ENCODE data around the gene GRK3.
"Not testable (repeated sequence)": the region's sequence is repeated elsewhere in the genome, so short reads cannot be mapped to it uniquely, and the experiment has no call there.

Gene GRK3

GRCh38 chr22:25697181-25697664 is 132.7 kb downstream of the GRK3 start:
- Histone ChIP-seq H3K4me3 (ENCODE audit: low read depth, low read length) (no peak overlapping the region), H3K36me3 (ENCODE audit: control insufficient read depth, insufficient read depth, low read length) (no peaks in the 10 kb centered on the region), H3K9ac (ENCODE audit: low read depth, low read length) (no peak overlapping the region), H3K4me1 (ENCODE audit: control insufficient read depth, insufficient read depth, low read length) (no peaks in the 10 kb centered on the region), H3K9me3 (ENCODE audit: control insufficient read depth, insufficient read depth, low read length) (no peaks in the 10 kb centered on the region), H3K27me3 (ENCODE audit: control insufficient read depth, insufficient read depth, low read length) (no peaks in the 10 kb centered on the region)

- Histone ChIP-seq H3K4me1 (ENCODE audit: control insufficient read depth, insufficient read depth, low read length) (no peaks in the 10 kb centered on the region), H3K4me3 (ENCODE audit: low read depth, low read length) (no peak overlapping the region), H3K36me3 (ENCODE audit: control insufficient read depth, insufficient read depth, low read length) (no peaks in the 10 kb centered on the region)
Observed at GRCh38 chr22:25697978-25698377, 133.5 kb downstream of the GRK3 start.

GRCh38 chr22:25698461-25698860 is 134.0 kb downstream of the GRK3 start:
- H3K36me3 ChIP-seq (ENCODE audit: control insufficient read depth, insufficient read depth, low read length) = no peaks in the 10 kb centered on the region
- no peaks in the 10 kb centered on the region for H3K4me1 ChIP-seq (ENCODE audit: control insufficient read depth, insufficient read depth, low read length)
- no peaks in the 10 kb centered on the region for H3K9me3 ChIP-seq (ENCODE audit: control insufficient read depth, insufficient read depth, low read length)
- H3K9ac ChIP-seq (ENCODE audit: low read depth, low read length) = no peak overlapping the region
- no peak overlapping the region for H3K4me3 ChIP-seq (ENCODE audit: low read depth, low read length)
- no peaks in the 10 kb centered on the region for H3K27me3 ChIP-seq (ENCODE audit: control insufficient read depth, insufficient read depth, low read length)

More at GRCh38 chr22:25697978-25698377, 133.5 kb downstream of the GRK3 start:
- no peak overlapping the region for H3K9ac ChIP-seq (ENCODE audit: low read depth, low read length)
- no peaks in the 10 kb centered on the region for H3K9me3 ChIP-seq (ENCODE audit: control insufficient read depth, insufficient read depth, low read length)
- H3K27me3 ChIP-seq (ENCODE audit: control insufficient read depth, insufficient read depth, low read length) = no peaks in the 10 kb centered on the region

- no peaks in the 10 kb centered on the region for H3K9me3 ChIP-seq (ENCODE audit: control insufficient read depth, insufficient read depth, low read length)
- no peaks in the 10 kb centered on the region for H3K27me3 ChIP-seq (ENCODE audit: control insufficient read depth, insufficient read depth, low read length)
Observed at GRCh38 chr22:25698978-25699377, 134.5 kb downstream of the GRK3 start.

GRCh38 chr22:25701056-25701780 is 136.7 kb downstream of the GRK3 start:
- no peaks in the 10 kb centered on the region for H3K9me3 ChIP-seq (ENCODE audit: control insufficient read depth, insufficient read depth, low read length)
- H3K36me3 ChIP-seq (ENCODE audit: control insufficient read depth, insufficient read depth, low read length) = no peaks in the 10 kb centered on the region
- no peaks in the 10 kb centered on the region for H3K27me3 ChIP-seq (ENCODE audit: control insufficient read depth, insufficient read depth, low read length)
- H3K9ac ChIP-seq (ENCODE audit: low read depth, low read length) = no peak overlapping the region
- H3K4me1 ChIP-seq (ENCODE audit: control insufficient read depth, insufficient read depth, low read length) = no peaks in the 10 kb centered on the region
- no peak overlapping the region for H3K4me3 ChIP-seq (ENCODE audit: low read depth, low read length)

More at GRCh38 chr22:25698978-25699377, 134.5 kb downstream of the GRK3 start:
- Histone ChIP-seq H3K9ac (ENCODE audit: low read depth, low read length) (no peak overlapping the region), H3K4me1 (ENCODE audit: control insufficient read depth, insufficient read depth, low read length) (no peaks in the 10 kb centered on the region), H3K36me3 (ENCODE audit: control insufficient read depth, insufficient read depth, low read length) (no peaks in the 10 kb centered on the region), H3K4me3 (ENCODE audit: low read depth, low read length) (no peak overlapping the region)

GRCh38 chr22:25702040-25702439 is 137.6 kb downstream of the GRK3 start:
- no peaks in the 10 kb centered on the region for H3K27me3 ChIP-seq (ENCODE audit: control insufficient read depth, insufficient read depth, low read length)

GRCh38 chr22:25702571-25703167 is 138.2 kb downstream of the GRK3 start:
- H3K9ac ChIP-seq (ENCODE audit: low read depth, low read length) = no peak overlapping the region
- H3K36me3 ChIP-seq (ENCODE audit: control insufficient read depth, insufficient read depth, low read length) = no peaks in the 10 kb centered on the region
- no peaks in the 10 kb centered on the region for H3K9me3 ChIP-seq (ENCODE audit: control insufficient read depth, insufficient read depth, low read length)
- no peaks in the 10 kb centered on the region for H3K27me3 ChIP-seq (ENCODE audit: control insufficient read depth, insufficient read depth, low read length)
- no peaks in the 10 kb centered on the region for H3K4me1 ChIP-seq (ENCODE audit: control insufficient read depth, insufficient read depth, low read length)
- H3K4me3 ChIP-seq (ENCODE audit: low read depth, low read length) = no peak overlapping the region

More at GRCh38 chr22:25702040-25702439, 137.6 kb downstream of the GRK3 start:
- Histone ChIP-seq H3K9ac (ENCODE audit: low read depth, low read length) (no peak overlapping the region), H3K4me1 (ENCODE audit: control insufficient read depth, insufficient read depth, low read length) (no peaks in the 10 kb centered on the region), H3K36me3 (ENCODE audit: control insufficient read depth, insufficient read depth, low read length) (no peaks in the 10 kb centered on the region), H3K4me3 (ENCODE audit: low read depth, low read length) (no peak overlapping the region), H3K9me3 (ENCODE audit: control insufficient read depth, insufficient read depth, low read length) (no peaks in the 10 kb centered on the region)

- H3K36me3 ChIP-seq (ENCODE audit: control insufficient read depth, insufficient read depth, low read length) = no peaks in the 10 kb centered on the region
- H3K9me3 ChIP-seq (ENCODE audit: control insufficient read depth, insufficient read depth, low read length) = no peaks in the 10 kb centered on the region
- H3K27me3 ChIP-seq (ENCODE audit: control insufficient read depth, insufficient read depth, low read length) = no peaks in the 10 kb centered on the region
- H3K4me1 ChIP-seq (ENCODE audit: control insufficient read depth, insufficient read depth, low read length) = no peaks in the 10 kb centered on the region
- no peak overlapping the region for H3K9ac ChIP-seq (ENCODE audit: low read depth, low read length)
- no peak overlapping the region for H3K4me3 ChIP-seq (ENCODE audit: low read depth, low read length)
Observed at GRCh38 chr22:25704701-25705100, 140.2 kb downstream of the GRK3 start.

GRCh38 chr22:25706197-25706596 is 141.7 kb downstream of the GRK3 start:
- no peaks in the 10 kb centered on the region for H3K4me1 ChIP-seq (ENCODE audit: control insufficient read depth, insufficient read depth, low read length)

GRCh38 chr22:25708430-25708829 is 144.0 kb downstream of the GRK3 start:
- H3K36me3 ChIP-seq (ENCODE audit: control insufficient read depth, insufficient read depth, low read length); H3K9me3 ChIP-seq (ENCODE audit: control insufficient read depth, insufficient read depth, low read length); H3K9ac ChIP-seq (ENCODE audit: low read depth, low read length); H3K27me3 ChIP-seq (ENCODE audit: control insufficient read depth, insufficient read depth, low read length); H3K4me3 ChIP-seq (ENCODE audit: low read depth, low read length); H3K4me1 ChIP-seq (ENCODE audit: control insufficient read depth, insufficient read depth, low read length): not testable (repeated sequence)

More at GRCh38 chr22:25706197-25706596, 141.7 kb downstream of the GRK3 start:
- H3K9me3 ChIP-seq (ENCODE audit: control insufficient read depth, insufficient read depth, low read length) = no peaks in the 10 kb centered on the region
- H3K9ac ChIP-seq (ENCODE audit: low read depth, low read length) = no peak overlapping the region
- no peak overlapping the region for H3K4me3 ChIP-seq (ENCODE audit: low read depth, low read length)
- no peaks in the 10 kb centered on the region for H3K36me3 ChIP-seq (ENCODE audit: control insufficient read depth, insufficient read depth, low read length)
- H3K27me3 ChIP-seq (ENCODE audit: control insufficient read depth, insufficient read depth, low read length) = no peaks in the 10 kb centered on the region

GRCh38 chr22:25709758-25710157 is 145.3 kb downstream of the GRK3 start:
- H3K27me3 ChIP-seq (ENCODE audit: control insufficient read depth, insufficient read depth, low read length) = no peaks in the 10 kb centered on the region
- H3K9ac ChIP-seq (ENCODE audit: low read depth, low read length) = no peak overlapping the region
- H3K9me3 ChIP-seq (ENCODE audit: control insufficient read depth, insufficient read depth, low read length) = no peaks in the 10 kb centered on the region
- H3K4me3 ChIP-seq (ENCODE audit: low read depth, low read length) = no peak overlapping the region
- H3K36me3 ChIP-seq (ENCODE audit: control insufficient read depth, insufficient read depth, low read length) = no peaks in the 10 kb centered on the region
- no peaks in the 10 kb centered on the region for H3K4me1 ChIP-seq (ENCODE audit: control insufficient read depth, insufficient read depth, low read length)

- no peaks in the 10 kb centered on the region for H3K9me3 ChIP-seq (ENCODE audit: control insufficient read depth, insufficient read depth, low read length)
- no peaks in the 10 kb centered on the region for H3K4me1 ChIP-seq (ENCODE audit: control insufficient read depth, insufficient read depth, low read length)
- H3K27me3 ChIP-seq (ENCODE audit: control insufficient read depth, insufficient read depth, low read length) = no peaks in the 10 kb centered on the region
- H3K36me3 ChIP-seq (ENCODE audit: control insufficient read depth, insufficient read depth, low read length) = no peaks in the 10 kb centered on the region
- no peak overlapping the region for H3K9ac ChIP-seq (ENCODE audit: low read depth, low read length)
- H3K4me3 ChIP-seq (ENCODE audit: low read depth, low read length) = no peak overlapping the region
Observed at GRCh38 chr22:25710501-25710900, 146.0 kb downstream of the GRK3 start.

Measured in iPS-15b (cell line).